Measurements from ENCODE around the gene ABCB6. TPM values are rescaled to one million over a fixed set of nuclear protein-coding genes. Genes with fewer than 3 reads are reported as not detected.

ABCB6 gene
- total and polyA plus RNA-seq, 2 experiments from 2014 or later = 21.8 to 25.3 TPM

- no peak for DNase-seq
- in situ Hi-C loops (cut with MboI) = no loop called here
- Histone ChIP-seq H3K4me3 (no peak overlapping the region), H3K79me2 (ENCODE audit: insufficient read depth) (peaks cover 34% of the 10 kb centered on the region), H3K36me3 (ENCODE audit: low read depth) (no peaks in the 10 kb centered on the region), H3K4me1 (ENCODE audit: insufficient read depth) (peaks cover 17% of the 10 kb centered on the region), H3K9ac (no peak overlapping the region), H3F3A (ENCODE audit: insufficient read depth) (peaks cover 13% of the 10 kb centered on the region), H3K9me3 (ENCODE audit: low read depth) (no peaks in the 10 kb centered on the region), H4K20me1 (ENCODE audit: insufficient read depth) (no peaks in the 10 kb centered on the region), H2AFZ (no peak overlapping the region), H3K27ac (no peak overlapping the region), H3K9me2 (ENCODE audit: insufficient read depth) (no peaks in the 10 kb centered on the region), H3K27me3 (replicated peaks; ENCODE audit: insufficient read depth) (no peaks in the 10 kb centered on the region), H3K4me2 (ENCODE audit: unreplicated experiment) (no peak overlapping the region)
- 56 to 63% methylated on average over 28 of the region's 28 CpGs for WGBS, 2 experiments (ENCODE audit: low coverage in 1 of 2, low lambda C conversion rate in 2 of 2, missing lambda C conversion rate in 2 of 2)
- no peak for TF ChIP-seq EZH2phosphoT487 (IDR thresholded peaks at IDR 0.05; ENCODE audit: insufficient read depth, low read depth)
- TF ChIP-seq EZH2 (IDR thresholded peaks at IDR 0.05; ENCODE audit: insufficient read depth, poor library complexity, severe bottlenecking) = no peak
These were observed 24.6 kb upstream of the ABCB6 start for GRCh38 chr2:219243291-219243761.

- H3K27me3 ChIP-seq (replicated peaks; ENCODE audit: insufficient read depth) = no peaks in the 10 kb centered on the region
- in situ Hi-C loops (cut with MboI) = no loop called here
- TF ChIP-seq EZH2phosphoT487 (IDR thresholded peaks at IDR 0.05; ENCODE audit: insufficient read depth, low read depth) (no peak), EZH2 (IDR thresholded peaks at IDR 0.05; ENCODE audit: insufficient read depth, poor library complexity, severe bottlenecking) (no peak)
- peaks cover 10% of the 10 kb centered on the region; the same call in 1 of the 2 replicates for H3K4me1 ChIP-seq (ENCODE audit: insufficient read depth)
- no peaks in the 10 kb centered on the region for H3K9me3 ChIP-seq (ENCODE audit: low read depth)
- peaks cover 52% of the 10 kb centered on the region for H3K36me3 ChIP-seq (ENCODE audit: low read depth)
- no peak overlapping the region for H2AFZ ChIP-seq
- H4K20me1 ChIP-seq (ENCODE audit: insufficient read depth) = no peaks in the 10 kb centered on the region
- H3K4me2 ChIP-seq (ENCODE audit: unreplicated experiment) = no peak overlapping the region
- peaks cover 11% of the 10 kb centered on the region; the same call in 1 of the 2 replicates for H3F3A ChIP-seq (ENCODE audit: insufficient read depth)
- no peak overlapping the region for H3K27ac ChIP-seq
- 99 to 100% methylated on average over 3 of the region's 3 CpGs for WGBS, 2 experiments (ENCODE audit: low coverage in 1 of 2, low lambda C conversion rate in 2 of 2, missing lambda C conversion rate in 2 of 2)
- no peak overlapping the region for H3K4me3 ChIP-seq
- H3K9me2 ChIP-seq (ENCODE audit: insufficient read depth) = no peaks in the 10 kb centered on the region
- no peak for DNase-seq
- H3K79me2 ChIP-seq (ENCODE audit: insufficient read depth) = peaks cover 36% of the 10 kb centered on the region
- no peak overlapping the region for H3K9ac ChIP-seq
These were observed 15.6 kb upstream of the ABCB6 start for GRCh38 chr2:219234331-219234730.

GRCh38 chr2:219230059-219230540, 11.3 kb upstream of the ABCB6 start:
- Histone ChIP-seq H2AFZ (peak overlapping the region; percentile 75), H3K79me2 (ENCODE audit: insufficient read depth) (peaks cover 77% of the 10 kb centered on the region), H3K9ac (peak overlapping the region; percentile 94), H3K4me2 (ENCODE audit: unreplicated experiment) (peak overlapping the region; percentile 97), H3K27ac (peak overlapping the region; percentile 88), H3K27me3 (replicated peaks; ENCODE audit: insufficient read depth) (no peaks in the 10 kb centered on the region), H3K9me3 (ENCODE audit: low read depth) (no peaks in the 10 kb centered on the region), H4K20me1 (ENCODE audit: insufficient read depth) (no peaks in the 10 kb centered on the region), H3F3A (ENCODE audit: insufficient read depth) (peaks cover 11% of the 10 kb centered on the region; the same call in 1 of the 2 replicates), H3K4me3 (peak overlapping the region; percentile 93), H3K36me3 (ENCODE audit: low read depth) (peaks cover 29% of the 10 kb centered on the region), H3K9me2 (ENCODE audit: insufficient read depth) (no peaks in the 10 kb centered on the region), H3K4me1 (ENCODE audit: insufficient read depth) (peaks cover 22% of the 10 kb centered on the region)
- 1 to 2% methylated on average over 24 of the region's 24 CpGs for WGBS, 2 experiments (ENCODE audit: low coverage in 1 of 2, low lambda C conversion rate in 2 of 2, missing lambda C conversion rate in 2 of 2)
- peak; percentile 79 for DNase-seq
- in situ Hi-C loops (cut with MboI) = no loop called here
- TF ChIP-seq EZH2 (IDR thresholded peaks at IDR 0.05; ENCODE audit: insufficient read depth, poor library complexity, severe bottlenecking) (no peak), EZH2phosphoT487 (IDR thresholded peaks at IDR 0.05; ENCODE audit: insufficient read depth, low read depth) (no peak)

- Histone ChIP-seq H3K4me3 (peak within 1 kb of the TSS; percentile 93), H3K4me2 (ENCODE audit: unreplicated experiment) (peak within 1 kb of the TSS; percentile 99), H3K36me3 (ENCODE audit: low read depth) (peaks cover 31% of the 10 kb centered on the region), H3K27me3 (replicated peaks; ENCODE audit: insufficient read depth) (no peaks in the 10 kb centered on the region), H3K9ac (peak within 1 kb of the TSS; percentile 94), H3K9me3 (ENCODE audit: low read depth) (no peaks in the 10 kb centered on the region), H3K9me2 (ENCODE audit: insufficient read depth) (no peaks in the 10 kb centered on the region), H3F3A (ENCODE audit: insufficient read depth) (peaks cover 11% of the 10 kb centered on the region; the same call in 1 of the 2 replicates), H3K27ac (peak within 1 kb of the TSS; percentile 88), H3K79me2 (ENCODE audit: insufficient read depth) (peaks cover 78% of the 10 kb centered on the region), H3K4me1 (ENCODE audit: insufficient read depth) (peaks cover 22% of the 10 kb centered on the region), H4K20me1 (ENCODE audit: insufficient read depth) (no peaks in the 10 kb centered on the region), H2AFZ (peak within 1 kb of the TSS; percentile 79)
- DNase-seq = peak; percentile 100
- 1% methylated on average over 69 to 77 of the region's 80 CpGs for WGBS, 2 experiments (ENCODE audit: low coverage in 1 of 2, low lambda C conversion rate in 2 of 2, missing lambda C conversion rate in 2 of 2)
- TF ChIP-seq EZH2phosphoT487 (IDR thresholded peaks at IDR 0.05; ENCODE audit: insufficient read depth, low read depth) = no peak
- TF ChIP-seq EZH2 (IDR thresholded peaks at IDR 0.05; ENCODE audit: insufficient read depth, poor library complexity, severe bottlenecking) = no peak
- in situ Hi-C loops (cut with MboI) = no loop called here
These were observed 10.7 kb upstream of the ABCB6 start, which contains the start of the genes ANKZF1 and ATG9A for GRCh38 chr2:219229305-219230058. Gene ANKZF1, plus strand, starts transcription at chr2:219229806. Its CDS starts 452 bp downstream, at chr2:219230258. Gene ATG9A, minus strand, starts transcription at chr2:219229636. Its CDS starts 1,612 bp downstream, at chr2:219228024.

Measured in GM23248 (cell line).